Astrocyte (in vitro differentiated cells and primary cell): Measurements from ENCODE around the gene POLR2F.

Experiments used
- EZH2 ChIP-seq: IDR thresholded peaks from 2 replicates; pipeline ENCODE4 v1.6.1; 2012; ENCODE audit warnings: mild to moderate bottlenecking, low read length, inconsistent platforms; ENCODE audit not compliant: insufficient read depth
- TF ChIP-seq, protein P1 (sequence below): IDR thresholded peaks from 2 replicates; pipeline ENCODE4 v1.5.1; 2011; ENCODE audit warnings: low read depth, mild to moderate bottlenecking, inconsistent platforms, low read length, moderate library complexity; ENCODE audit not compliant: insufficient read depth

DNA sequence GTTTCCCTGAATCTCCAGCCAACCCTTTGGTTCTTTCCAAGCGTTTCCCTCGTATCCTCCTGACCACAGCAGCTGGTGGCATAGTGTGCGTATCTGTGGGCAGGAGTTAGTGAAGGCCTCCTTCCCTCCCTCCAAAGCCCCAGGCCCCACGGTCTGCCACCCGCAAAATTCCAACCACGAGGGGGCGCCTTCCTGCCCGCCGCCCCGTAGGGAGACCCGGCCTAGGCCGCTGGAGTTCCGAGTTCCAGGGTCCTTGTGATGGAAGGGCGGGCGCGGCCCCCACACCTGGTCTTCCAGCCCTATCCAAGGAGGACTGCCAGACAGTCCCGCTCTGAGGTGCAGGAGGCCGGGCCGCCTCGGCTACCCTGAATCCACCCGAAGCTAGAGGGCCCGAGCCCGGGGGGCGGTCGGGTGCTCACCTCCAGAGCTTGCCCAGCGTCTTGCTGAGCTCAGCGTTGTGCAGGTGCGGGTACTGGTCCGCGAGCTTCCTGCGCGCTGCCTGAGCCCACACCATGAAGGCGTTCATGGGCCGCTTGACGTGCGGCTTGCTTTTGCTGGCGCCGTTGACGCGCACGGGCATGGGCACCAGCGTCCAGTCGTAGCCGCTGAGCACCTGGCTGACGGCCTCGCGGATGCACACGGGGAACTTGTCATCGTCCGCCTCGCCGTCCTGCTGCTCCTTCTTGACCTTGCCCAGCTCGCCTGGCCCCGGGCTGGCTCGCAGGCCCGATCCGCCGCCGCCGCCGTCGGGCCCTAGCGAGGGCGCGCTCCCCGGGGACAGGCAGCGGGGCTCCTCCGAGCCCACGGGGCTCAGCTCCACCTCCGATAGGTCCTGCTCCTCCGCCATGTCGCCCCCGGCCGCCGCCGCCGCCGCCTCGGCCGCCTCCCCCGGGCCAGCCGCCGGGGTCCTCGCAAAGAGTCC lies 29.7 kb downstream of the POLR2F start:
- TF ChIP-seq, protein P1, sequence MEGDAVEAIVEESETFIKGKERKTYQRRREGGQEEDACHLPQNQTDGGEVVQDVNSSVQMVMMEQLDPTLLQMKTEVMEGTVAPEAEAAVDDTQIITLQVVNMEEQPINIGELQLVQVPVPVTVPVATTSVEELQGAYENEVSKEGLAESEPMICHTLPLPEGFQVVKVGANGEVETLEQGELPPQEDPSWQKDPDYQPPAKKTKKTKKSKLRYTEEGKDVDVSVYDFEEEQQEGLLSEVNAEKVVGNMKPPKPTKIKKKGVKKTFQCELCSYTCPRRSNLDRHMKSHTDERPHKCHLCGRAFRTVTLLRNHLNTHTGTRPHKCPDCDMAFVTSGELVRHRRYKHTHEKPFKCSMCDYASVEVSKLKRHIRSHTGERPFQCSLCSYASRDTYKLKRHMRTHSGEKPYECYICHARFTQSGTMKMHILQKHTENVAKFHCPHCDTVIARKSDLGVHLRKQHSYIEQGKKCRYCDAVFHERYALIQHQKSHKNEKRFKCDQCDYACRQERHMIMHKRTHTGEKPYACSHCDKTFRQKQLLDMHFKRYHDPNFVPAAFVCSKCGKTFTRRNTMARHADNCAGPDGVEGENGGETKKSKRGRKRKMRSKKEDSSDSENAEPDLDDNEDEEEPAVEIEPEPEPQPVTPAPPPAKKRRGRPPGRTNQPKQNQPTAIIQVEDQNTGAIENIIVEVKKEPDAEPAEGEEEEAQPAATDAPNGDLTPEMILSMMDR, result no peak
- peak; percentile 73 for TF ChIP-seq EZH2
